NOMO-1 treated with dmso at 0.1 percent for 144 hours (cell line): ENCODE measurements around the gene MACROD2.
A peak's percentile ranks its signal among the peaks of the same experiment; 100 is the strongest.
"Not testable (repeated sequence)": the region's sequence is repeated elsewhere in the genome, so short reads cannot be mapped to it uniquely, and the experiment has no call there.

ENCODE experiments used
- DNase-seq: peaks from one replicate; lab custom pipeline; 2025; ENCODE audit not compliant: unreplicated experiment; lab: John Stamatoyannopoulos, UW

MACROD2 gene

DNA sequence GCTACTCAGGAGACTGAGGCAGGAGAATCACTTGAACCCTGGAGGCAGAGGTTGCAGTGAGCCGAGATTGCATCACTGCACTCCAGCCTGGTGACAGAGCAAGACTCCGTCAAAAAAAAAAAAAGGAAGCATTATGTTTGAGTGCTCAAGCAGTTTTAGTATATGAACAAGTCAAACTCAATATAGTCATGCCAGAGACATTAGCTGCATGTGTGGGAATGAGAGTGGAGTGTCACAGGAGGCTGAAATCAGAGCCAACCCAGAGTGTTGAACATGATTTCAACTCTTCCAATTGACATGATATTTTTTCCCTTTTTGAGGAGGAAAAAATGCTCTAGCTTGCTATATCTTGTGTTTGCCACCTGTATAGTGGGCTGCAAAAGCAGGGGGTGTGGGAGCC, 931.1 kb downstream of the MACROD2 start:
- DNase-seq: not testable (repeated sequence)

DNA sequence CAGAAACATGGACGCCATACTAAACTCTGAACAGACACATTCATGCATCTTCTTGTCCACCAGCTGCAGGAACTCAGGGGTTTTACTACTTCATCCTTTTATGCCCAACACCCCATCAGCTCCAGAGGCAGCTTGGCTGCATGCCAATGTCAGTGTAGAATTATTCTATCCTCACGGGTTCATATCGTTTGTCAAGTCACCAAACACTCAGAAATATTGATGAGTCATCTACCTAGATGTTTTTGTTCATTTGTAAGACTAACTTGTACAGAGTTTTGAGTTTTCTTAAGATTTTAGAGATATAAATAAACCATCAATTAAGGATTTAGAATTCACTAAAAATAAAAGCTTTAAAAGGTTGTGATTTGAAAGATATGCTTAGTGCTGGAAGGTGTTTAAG, 932.8 kb downstream of the MACROD2 start:
- DNase-seq: no peak

DNA sequence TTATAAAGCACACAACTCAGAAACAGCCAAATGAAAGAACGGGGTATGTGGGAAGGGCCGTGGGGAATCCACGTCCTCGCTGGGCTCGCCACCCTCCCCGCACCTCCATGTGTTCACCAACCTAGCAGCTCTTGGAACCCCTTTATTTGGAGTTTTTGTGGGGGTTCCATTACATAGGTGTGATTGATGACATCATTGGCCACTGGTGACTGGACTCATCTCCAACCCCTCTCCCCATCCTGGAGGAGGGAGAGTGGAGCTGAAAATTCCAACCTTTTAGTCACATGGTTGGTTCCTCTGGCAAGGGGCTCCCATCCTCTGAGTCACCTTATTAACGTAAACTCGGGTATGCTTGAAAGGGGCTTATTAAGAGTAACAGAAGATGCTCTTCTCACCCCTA, 934.1 kb downstream of the MACROD2 start:
- DNase-seq: no peak

DNA sequence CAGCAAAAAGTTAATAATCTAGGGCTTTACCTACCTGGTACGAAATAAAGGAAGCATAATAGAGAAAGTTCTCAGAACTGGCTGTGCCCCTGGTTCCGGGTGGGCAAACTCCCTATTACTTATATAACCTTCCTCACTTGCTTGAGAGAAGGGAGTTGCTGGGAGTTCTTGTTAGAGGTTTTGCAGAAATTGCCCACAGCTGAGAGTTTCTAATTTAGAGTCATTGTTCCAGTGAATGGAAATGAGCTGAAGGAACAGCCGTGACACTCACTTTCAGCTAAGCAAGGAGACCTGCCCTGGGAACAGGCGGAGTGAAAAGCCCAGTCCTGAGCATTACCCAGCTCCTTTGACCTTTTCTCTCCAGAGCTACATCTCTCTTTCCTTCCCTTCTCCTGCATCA, 936.7 kb downstream of the MACROD2 start:
- DNase-seq: no peak

DNA sequence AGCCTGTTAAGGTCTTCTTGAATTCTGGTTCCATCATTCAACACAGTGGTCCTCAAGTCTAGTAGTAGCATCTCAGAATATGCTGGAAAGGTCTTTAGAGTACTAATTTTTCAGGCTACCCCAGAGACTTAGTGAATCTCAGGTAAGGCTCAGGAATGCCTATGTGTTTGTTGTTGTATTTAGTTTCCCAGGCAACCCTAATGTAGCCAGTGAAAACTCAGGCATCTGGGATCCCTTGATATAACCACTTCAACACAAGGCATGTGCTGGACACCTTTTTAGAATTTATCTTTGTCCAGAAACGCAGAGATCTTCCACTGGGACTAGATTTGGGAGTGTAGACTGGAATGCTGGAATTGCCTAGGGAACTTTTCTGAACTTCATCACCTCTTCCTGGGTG, 940.0 kb downstream of the MACROD2 start:
- no peak for DNase-seq

DNA sequence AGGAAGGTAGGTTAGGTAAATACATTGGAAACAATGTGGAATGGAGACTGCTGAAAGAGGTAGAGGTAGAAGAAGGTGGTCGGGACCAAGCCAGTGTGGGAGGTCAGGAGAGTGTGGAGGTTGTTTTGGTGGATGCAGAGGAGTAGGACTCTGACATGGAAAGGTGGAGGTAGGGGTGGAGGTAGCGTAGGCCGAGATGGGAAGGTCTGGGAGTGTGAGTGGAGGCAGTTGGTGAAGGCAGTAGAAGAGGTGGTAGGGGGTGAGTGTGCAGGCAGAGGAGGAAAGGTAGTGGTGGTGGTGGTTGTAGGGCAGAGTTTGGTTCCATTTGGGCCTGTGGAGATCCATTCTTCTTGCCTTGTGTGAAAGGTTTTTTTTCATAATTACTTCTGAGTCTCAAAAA, 941.7 kb downstream of the MACROD2 start:
- DNase-seq: no peak

DNA sequence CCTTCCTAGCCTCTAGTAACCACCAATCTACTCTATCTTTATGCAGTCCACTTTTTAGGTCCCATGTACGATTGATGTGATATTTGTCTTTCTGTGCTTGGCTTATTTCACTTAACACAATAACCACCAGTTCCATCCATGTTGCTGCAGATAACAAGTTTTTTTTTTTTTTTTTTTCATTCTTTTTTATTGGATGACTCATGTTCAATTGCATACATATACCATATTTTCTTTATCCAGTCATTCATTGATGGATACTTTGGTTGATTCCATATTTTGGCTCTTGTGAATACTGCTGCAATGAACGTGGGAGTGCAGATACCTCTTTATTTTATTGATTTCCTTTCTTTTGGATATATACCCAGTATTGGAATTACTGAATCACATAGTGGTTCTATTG, 942.5 kb downstream of the MACROD2 start:
- no peak for DNase-seq

DNA sequence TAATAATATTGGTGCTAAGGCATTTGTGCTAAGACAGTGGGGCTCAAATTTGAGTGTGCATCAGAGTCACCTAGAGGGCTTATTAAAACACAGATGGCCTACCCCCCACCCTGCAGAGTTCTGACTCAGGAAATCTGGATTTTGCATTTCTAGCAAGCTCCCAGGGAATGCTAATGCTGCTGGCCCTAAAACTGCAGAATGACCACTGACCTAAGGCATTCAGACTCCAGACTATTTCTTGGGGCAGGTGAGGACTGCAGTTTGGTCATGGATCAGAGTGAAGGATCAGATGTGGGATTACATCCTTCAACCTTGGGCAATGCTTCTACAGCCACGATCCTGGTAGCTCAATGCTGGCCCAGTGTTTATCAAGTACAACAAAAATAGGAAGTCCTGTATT, 952.2 kb downstream of the MACROD2 start:
- DNase-seq: no peak

DNA sequence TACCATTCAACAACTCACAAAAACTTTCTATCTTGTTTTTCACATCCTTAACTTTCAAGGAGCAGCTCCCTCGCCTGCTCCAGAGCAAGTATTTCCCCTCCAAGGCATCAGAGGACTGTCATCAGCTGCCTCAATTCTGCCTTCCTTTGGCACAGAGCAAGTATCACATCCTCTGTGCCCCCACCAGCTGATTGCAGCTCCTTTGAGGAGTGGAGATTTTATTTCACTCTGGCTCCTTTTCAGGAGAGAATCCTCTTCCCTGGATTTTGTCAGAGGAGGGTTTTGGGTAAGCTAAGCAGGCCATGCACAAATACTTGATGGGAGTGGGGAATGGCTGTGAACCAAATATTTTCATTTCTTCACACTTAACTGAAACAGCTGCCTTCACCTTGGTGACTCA, 952.6 kb downstream of the MACROD2 start:
- DNase-seq: no peak

DNA sequence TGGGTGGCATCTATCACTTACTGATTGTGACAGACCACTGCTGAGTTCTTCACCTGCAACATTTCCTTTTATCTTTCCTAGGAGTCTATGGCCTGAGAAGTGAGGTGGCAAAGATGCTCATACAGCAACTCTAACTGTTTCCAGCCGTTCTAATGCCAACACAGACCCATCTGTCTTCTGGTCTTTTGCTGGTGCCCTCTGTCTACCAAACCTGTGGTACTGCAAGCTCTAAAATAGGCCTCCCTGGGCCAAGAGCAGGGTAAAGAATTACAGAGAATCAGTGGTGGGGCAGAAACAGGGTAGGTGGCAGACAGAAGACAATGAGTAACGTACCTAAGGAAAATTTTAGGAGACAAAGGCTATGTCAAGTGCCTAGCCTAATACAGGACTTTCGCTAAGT, 953.1 kb downstream of the MACROD2 start:
- DNase-seq: no peak

DNA sequence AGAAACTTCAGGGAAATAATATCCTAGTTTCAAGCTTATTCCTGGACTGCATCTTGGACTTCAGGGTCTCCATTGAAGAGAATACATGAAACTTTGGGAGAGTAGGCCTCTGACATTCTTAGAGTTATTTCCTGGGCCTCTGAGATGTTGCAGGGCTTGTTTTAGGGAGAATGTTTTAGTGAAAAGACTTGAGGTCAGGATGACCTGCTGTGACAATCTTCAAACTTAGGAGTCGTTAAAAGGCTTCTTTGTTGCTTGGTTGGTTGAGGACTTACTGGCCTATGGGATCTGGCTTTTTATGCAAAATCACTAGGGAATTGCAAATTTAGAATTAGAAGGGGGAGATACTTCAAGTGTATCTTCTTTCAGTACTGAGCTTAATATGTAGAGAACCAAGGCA, 955.3 kb downstream of the MACROD2 start:
- DNase-seq: no peak

DNA sequence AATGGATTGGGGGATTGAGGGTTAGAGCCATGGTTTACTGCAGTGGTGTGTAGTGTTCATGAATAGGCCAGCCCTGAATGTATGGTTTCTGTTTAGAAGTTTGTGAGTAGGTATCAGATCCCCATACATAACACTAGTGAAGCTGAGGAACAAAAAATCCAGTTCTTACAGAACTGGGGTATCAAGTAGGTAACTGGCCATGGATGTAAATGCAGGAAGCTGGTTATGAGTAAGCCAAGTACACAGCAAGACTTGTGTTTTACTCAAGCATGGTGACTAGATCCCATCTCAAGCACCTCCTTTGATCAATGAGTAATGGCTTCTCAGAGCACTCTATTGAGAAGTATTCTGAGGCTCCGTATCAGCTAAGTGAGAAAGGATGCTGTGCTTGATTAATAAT, 955.8 kb downstream of the MACROD2 start:
- no peak for DNase-seq

DNA sequence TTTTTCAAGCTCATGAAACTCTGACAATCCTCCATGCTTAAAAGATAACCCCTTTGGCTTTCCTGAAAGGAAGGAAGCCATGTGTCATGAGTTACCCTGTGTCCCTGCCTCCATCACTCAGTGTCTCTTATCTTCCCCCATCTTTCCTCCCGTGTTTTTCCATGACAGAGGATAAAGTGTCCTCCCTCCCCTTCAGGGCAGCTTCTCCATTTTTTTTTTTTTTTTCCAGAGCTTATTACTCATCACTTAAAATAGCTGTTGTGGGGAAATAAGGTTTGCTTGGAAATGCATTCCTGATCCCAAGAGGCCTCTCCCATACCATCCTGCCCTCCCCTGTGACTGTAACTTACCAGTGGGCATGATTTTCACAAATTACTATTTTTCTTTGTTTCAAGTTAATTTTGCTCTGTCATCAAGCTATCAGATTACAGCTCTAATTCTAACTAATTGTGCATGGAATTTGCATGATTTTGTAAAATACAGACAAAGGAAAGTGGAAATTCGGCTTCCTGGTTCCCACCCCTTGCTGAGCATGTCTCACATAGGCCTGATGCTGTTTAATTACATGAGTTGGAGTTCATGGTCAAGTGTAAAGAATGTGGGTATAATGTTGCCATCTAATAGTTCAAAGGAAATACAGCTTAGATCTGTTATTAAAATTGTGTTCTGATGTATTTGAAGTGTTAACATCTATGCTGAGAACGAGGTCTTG, 956.5 kb downstream of the MACROD2 start:
- DNase-seq: no peak

DNA sequence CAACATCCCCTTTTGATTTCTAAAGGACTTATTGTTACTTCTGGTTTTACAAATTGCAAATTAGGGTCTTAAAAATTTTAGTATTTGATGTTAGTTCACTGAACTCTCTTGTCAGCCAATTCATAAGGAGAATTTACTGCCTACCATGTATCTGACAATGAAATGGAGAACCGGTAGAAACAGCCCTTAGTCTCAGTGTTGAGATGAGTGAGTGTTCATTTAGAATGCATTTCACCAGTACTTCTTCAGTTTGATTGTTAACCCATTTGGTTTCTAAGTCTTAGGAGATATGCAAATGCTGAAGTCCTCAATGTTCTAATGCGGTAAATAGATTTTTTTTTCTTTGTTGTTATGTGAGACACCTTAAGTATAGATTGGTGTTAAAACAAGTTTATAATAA, 958.4 kb downstream of the MACROD2 start:
- DNase-seq: no peak

DNA sequence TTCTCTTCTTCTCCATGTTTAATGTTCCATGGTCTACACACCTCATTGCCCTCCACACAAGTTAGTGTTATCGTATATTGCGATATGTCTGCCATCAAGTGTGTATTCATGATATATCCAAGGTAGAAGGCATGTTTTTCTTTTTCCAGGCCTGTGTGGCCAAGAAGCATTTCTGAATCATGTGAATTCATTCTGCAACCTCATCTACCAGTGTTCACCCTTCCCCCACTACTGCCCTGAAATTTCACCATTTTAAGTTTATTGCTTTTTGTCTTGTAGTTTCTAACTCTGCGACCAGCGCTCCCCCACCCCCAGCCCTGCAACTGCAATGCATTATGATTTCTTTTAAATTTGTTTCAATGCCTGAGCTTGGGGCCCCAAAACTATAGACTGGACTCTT, 960.1 kb downstream of the MACROD2 start:
- peak; percentile 9 for DNase-seq

DNA sequence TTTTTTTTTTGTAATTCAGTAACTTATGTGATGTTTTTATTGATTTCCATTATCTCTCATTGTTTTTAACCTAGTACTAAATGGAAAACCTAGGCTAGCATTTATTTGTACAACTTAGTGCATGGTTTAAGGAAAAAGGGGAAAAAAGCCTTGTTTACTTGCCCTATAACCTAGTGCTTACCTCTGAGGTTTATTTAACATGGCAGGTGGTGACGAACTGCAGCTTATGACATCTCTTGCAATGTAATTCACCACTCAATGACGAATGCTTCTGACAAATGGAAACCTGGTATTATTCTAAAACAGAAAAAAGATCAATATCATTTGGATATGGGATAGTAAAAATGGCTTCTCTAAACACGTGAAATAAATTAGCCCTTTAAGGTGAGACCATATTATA, 960.7 kb downstream of the MACROD2 start:
- no peak for DNase-seq

DNA sequence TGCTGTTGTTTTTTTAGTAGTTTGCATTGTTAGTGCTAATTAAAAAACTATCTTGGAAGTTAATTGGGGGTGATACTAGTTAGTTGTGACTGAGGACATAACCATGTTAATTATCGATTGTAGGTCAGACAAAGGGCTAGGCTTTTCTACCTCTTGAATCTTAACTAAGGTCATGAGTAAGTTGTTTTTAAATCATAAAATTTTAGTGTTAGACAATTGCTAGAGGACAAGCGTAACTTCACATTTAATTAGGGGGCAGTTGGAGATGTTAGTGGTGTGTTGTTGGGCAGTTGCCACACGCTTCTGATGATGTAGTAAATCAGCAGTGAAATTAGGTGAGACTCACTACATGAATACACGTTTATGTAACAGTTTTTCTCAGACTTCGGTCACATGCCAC, 961.2 kb downstream of the MACROD2 start:
- DNase-seq: no peak

DNA sequence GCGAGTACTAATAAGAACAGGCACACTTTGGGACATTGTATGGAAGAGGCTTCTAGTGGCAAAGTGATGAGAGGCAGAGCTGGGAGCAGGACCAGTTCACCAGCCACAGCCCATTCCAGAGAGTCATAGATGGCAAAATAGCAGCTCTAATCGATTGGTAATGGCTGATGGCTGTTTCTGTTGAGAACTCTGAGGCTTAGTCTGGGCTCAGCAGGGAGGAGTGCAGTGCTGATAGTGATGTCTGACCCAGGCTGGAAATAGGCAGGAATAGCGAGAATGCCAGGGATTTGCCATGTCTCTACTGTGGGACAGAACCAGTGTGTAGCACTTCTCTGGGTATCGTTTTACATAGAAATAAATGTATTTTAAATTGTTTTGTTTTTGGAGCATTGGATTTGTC, 962.1 kb downstream of the MACROD2 start:
- no peak for DNase-seq

DNA sequence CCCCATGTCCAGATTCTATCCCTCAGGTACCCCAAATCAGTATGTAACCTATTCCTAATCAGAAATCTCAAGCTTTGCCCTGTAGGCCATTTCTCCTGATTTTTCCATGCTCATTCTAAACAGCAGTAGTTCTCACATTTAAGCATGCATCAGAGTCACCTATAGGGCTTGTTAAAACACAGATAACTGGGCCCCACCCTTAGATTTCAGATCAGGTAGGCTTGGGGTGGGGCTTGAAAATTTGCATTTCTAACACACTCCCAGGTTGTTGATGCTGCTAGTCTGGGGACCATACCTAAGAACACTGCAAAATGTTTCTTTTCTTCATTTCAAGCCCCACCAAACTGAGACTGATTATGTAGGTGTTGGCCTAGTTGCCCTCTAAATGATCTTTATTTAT, 963.3 kb downstream of the MACROD2 start:
- no peak for DNase-seq

DNA sequence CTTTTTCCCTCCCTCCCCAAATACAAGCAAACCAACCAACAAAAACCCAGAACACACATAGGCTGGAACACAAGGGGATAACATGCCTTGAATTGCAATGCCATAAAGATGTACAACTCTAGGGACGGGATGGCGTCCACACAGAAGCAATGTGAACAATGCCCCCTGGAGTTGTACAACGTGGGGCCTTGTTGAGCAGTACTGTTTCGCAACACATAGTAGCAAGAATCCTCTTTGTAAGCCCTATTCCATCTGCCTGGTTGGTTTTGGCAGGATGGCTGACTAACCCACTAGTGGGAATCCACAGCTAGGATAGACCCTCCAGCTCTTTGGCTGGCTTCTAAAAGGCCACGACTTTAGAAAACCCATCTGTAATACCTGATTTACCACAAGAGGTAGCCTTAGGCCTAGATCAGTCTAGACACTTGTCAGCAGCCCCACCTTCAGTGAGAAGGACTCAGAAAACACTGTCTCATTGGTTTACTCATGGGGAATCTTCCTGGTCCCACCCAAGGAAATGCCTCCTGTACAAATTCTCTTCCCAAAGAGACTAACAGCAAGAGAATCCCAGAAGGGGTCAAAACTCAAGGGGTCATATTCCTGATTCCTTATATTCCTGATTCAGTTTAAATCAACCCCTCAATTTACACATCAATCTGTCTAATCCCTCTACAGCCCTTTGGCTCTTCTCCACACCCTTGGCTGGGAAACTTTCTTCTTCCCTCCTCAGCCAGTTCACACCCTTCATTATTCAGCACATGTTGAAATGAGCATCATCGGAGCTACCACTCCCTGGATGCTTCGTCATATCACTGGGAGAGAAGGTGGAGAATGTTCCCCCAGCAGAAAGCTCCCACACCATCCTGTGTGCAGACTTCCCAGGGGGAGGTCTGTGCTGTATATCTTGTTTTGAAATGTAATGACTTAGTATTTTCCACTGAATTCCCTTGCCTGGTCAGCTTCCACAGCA, 964.5 kb downstream of the MACROD2 start:
- DNase-seq: no peak

DNA sequence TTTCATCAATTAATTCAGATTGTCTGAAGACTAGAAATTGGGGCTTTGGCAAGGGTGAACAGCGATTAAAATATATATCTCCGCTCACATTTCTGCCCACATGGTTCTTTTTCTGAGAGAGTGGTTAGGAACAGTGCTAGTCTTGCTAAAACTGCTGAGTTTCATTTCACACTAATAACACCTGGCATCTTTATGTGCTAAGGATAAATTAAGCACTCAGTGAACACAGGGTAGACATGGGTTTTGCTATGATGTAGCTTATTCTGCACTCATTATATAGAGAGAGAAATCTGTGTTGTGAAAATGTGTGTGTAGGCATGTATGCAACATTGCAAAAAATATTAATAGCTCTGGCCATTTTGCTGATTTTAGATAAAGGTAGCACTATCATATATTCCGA, 965.5 kb downstream of the MACROD2 start:
- no peak for DNase-seq

DNA sequence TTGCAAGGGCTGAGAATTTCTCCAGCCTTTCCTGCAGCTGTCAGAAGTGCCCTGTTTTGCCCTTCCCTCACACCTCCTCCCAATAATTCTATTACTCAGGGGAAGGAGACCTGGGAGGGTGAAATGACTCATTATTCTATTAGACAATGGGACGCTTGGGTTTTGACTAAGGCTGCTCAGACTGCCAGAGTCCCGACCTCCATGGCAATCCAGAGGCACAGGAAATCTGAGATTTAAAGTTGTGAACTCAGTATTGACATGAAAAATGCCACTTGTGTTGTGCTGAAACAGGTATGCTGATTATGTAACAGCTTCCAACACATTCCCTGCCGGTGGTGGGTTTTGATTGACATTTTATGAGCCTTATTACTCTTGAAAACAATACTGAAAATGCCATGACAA, 967.9 kb downstream of the MACROD2 start:
- no peak for DNase-seq
